ENCODE results near the gene VCAN. TPM values are rescaled to one million over a fixed set of nuclear protein-coding genes. Genes with fewer than 3 reads are reported as not detected.
A peak's percentile ranks its signal among the peaks of the same experiment; 100 is the strongest.
"Not testable (repeated sequence)": the region's sequence is repeated elsewhere in the genome, so short reads cannot be mapped to it uniquely, and the experiment has no call there.

The VCAN gene
- total RNA-seq, 1 donor from 2014 or later, result 341 TPM

- TF ChIP-seq, protein P1, sequence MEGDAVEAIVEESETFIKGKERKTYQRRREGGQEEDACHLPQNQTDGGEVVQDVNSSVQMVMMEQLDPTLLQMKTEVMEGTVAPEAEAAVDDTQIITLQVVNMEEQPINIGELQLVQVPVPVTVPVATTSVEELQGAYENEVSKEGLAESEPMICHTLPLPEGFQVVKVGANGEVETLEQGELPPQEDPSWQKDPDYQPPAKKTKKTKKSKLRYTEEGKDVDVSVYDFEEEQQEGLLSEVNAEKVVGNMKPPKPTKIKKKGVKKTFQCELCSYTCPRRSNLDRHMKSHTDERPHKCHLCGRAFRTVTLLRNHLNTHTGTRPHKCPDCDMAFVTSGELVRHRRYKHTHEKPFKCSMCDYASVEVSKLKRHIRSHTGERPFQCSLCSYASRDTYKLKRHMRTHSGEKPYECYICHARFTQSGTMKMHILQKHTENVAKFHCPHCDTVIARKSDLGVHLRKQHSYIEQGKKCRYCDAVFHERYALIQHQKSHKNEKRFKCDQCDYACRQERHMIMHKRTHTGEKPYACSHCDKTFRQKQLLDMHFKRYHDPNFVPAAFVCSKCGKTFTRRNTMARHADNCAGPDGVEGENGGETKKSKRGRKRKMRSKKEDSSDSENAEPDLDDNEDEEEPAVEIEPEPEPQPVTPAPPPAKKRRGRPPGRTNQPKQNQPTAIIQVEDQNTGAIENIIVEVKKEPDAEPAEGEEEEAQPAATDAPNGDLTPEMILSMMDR (conservative IDR thresholded peaks at IDR 0.05), result peak; percentile 93
- no peak for DNase-seq (ENCODE audit: extremely low spot score, unreplicated experiment)
- Mint-ChIP-seq H3K36me3 (no peaks in the 10 kb centered on the region), H3K27me3 (no peaks in the 10 kb centered on the region), H3K4me1 (ENCODE audit: unreplicated experiment) (no peaks in the 10 kb centered on the region), H3K9me3 (peaks cover 7% of the 10 kb centered on the region), H3K27ac (no peak overlapping the region), H3K4me3 (no peak overlapping the region)
Observed at GRCh38 chr5:83430130-83431010, 41.2 kb upstream of the VCAN start.

GRCh38 chr5:83433891-83434290 lies 37.7 kb upstream of the VCAN start:
- Mint-ChIP-seq H3K36me3 (no peaks in the 10 kb centered on the region), H3K27me3 (no peaks in the 10 kb centered on the region), H3K27ac (no peak overlapping the region), H3K4me1 (ENCODE audit: unreplicated experiment) (no peaks in the 10 kb centered on the region), H3K9me3 (no peaks in the 10 kb centered on the region), H3K4me3 (no peak overlapping the region)
- no peak for DNase-seq (ENCODE audit: extremely low spot score, unreplicated experiment)
- TF ChIP-seq, protein P1 (conservative IDR thresholded peaks at IDR 0.05), result no peak

DNA sequence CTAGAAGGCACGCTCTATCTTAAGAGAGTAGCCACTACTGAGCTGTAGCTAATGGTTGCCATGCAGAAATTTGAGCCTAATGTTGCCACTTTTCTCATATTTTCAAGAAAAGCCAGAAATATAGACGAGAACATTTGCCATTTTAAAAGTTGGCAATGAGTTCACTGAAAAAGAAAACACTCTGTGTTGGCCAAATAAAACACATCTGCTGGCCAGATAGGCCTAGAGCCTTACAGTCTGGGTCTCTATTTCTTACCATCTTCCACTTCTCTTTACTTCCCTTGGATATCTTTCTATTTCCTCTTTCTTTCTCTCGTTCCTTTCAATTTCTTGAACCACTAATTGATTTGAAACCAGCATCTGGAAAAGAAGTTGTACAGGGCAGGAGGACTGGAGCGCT lies 36.6 kb upstream of the VCAN start:
- Mint-ChIP-seq H3K4me1 (ENCODE audit: unreplicated experiment) (no peaks in the 10 kb centered on the region), H3K27me3 (no peaks in the 10 kb centered on the region), H3K4me3 (no peak overlapping the region), H3K27ac (no peak overlapping the region), H3K36me3 (no peaks in the 10 kb centered on the region), H3K9me3 (no peaks in the 10 kb centered on the region)
- DNase-seq (ENCODE audit: extremely low spot score, unreplicated experiment), result no peak
- TF ChIP-seq, protein P1 (conservative IDR thresholded peaks at IDR 0.05), result no peak

DNA sequence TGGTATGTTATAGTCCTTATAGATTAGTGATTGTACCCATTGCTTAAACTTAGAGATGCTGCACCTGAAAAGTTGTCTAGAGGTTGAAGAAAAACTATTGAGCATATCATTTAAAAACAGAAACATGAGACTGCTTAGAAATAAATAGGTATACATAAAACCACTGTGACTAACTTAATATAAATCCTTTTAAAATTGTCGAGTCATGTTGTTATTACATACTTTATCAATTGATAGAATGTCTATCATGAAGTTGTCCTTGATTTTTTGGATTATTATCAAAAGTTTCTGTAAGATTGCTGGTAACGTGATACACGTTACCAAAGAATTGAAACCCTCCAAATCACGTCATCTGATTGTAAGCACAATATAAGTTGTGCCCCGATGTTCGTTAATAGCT lies 35.3 kb upstream of the VCAN start:
- Mint-ChIP-seq H3K9me3 (no peaks in the 10 kb centered on the region), H3K27me3 (no peaks in the 10 kb centered on the region), H3K4me3 (no peak overlapping the region), H3K4me1 (ENCODE audit: unreplicated experiment) (no peaks in the 10 kb centered on the region), H3K36me3 (no peaks in the 10 kb centered on the region), H3K27ac (no peak overlapping the region)
- DNase-seq (ENCODE audit: extremely low spot score, unreplicated experiment), result no peak
- TF ChIP-seq, protein P1 (conservative IDR thresholded peaks at IDR 0.05), result no peak

DNA sequence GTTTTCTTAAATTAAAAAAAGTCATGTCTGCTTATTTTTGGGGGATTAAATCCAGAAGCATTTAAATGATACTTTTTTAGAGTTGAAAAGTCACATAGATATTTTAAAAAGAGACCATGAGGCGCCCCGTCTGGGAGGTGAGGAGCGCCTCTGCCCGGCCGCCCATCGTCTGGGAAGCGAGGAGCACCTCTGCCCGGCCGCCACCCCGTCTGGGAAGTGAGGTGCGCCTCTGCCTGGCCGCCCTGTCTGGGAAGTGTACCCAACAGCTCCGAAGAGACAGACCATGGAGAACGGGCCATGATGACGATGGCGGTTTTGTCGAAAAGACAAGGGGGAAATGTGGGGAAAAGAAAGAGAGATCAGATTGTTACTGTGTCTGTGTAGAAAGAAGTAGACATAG lies 33.8 kb upstream of the VCAN start:
- not testable (repeated sequence) for DNase-seq (ENCODE audit: extremely low spot score, unreplicated experiment); H3K27me3 Mint-ChIP-seq; H3K4me1 Mint-ChIP-seq (ENCODE audit: unreplicated experiment); H3K27ac Mint-ChIP-seq; H3K36me3 Mint-ChIP-seq; H3K9me3 Mint-ChIP-seq; H3K4me3 Mint-ChIP-seq

GRCh38 chr5:83440826-83441225 lies 30.7 kb upstream of the VCAN start:
- H3K27me3 Mint-ChIP-seq, result no peaks in the 10 kb centered on the region
- no peak for DNase-seq (ENCODE audit: extremely low spot score, unreplicated experiment)
- no peaks in the 10 kb centered on the region for H3K4me1 Mint-ChIP-seq (ENCODE audit: unreplicated experiment)
- H3K4me3 Mint-ChIP-seq, result no peak overlapping the region
- TF ChIP-seq, protein P1 (conservative IDR thresholded peaks at IDR 0.05), result no peak
- no peak overlapping the region for H3K27ac Mint-ChIP-seq
- peaks cover 4% of the 10 kb centered on the region for H3K36me3 Mint-ChIP-seq
- H3K9me3 Mint-ChIP-seq, result peaks cover 6% of the 10 kb centered on the region

All from type B pancreatic cell (in vitro differentiated cells).